GM21526 (cell line): Measurements from ENCODE around the gene UBE2D2.

Source experiments
- ATAC-seq: cut with Tn5 transposase; IDR thresholded peaks from one replicate; pipeline ENCODE4 v1.9.1; 2021; ENCODE audit warnings: moderate library complexity; ENCODE audit not compliant: unreplicated experiment, low FRiP score

The UBE2D2 gene

DNA sequence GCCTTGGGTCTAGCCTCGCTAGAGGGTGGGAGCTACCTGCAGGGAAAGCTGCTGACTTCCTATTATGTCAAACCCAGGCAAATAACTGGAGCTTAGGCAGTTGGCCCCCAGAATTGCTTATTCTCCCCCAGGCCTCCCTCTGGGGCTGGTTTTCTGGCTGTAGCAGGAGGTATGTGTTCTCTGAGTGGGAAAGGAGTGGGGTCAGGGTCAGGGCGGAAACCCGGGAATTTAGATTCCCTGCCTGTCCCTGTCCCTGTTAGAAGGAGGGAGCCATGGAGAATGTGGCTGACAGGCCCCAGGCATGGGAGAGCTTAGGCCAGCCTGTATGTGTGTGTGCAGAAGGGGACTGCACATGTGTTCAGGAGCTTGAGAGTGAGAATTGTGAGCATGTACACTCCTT is 73.4 kb downstream of the UBE2D2 start:
- no peak for ATAC-seq

- ATAC-seq = no peak
Observed at GRCh38 chr5:139635191-139635590, 74.1 kb downstream of the UBE2D2 start.

- no peak for ATAC-seq
Observed at GRCh38 chr5:139635606-139636206, 74.6 kb downstream of the UBE2D2 start.

DNA sequence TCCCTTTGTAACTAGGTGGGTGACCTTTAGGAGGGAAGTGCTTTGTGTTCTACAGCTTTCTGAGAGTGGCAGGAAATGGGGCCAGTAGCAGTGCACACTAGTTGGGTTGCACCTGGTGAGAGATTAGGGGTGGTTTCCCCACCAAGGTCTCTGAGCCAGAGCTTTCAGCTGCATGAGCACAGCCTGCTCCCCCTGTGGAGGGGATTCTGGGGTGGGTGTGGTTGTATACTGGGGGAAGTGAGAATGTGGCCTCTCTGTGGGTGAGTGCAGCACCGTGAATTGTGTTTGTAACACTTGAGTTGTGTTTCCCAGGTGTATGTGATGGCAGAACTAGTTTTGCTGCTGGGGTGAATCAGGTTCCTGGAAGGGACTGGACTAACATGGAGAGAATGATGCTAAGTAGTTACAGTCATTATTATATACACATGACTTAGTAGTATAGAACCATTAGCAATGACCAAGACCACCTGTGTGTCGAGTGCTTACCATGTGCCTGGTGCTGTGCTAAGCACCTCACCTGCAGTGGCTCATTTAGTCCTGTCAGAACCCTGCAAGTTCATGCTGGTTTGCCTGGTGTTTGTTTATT is 75.2 kb downstream of the UBE2D2 start:
- peak; percentile 72 for ATAC-seq

GRCh38 chr5:139636975-139637408 is 75.9 kb downstream of the UBE2D2 start:
- no peak for ATAC-seq

- ATAC-seq = no peak
Observed at GRCh38 chr5:139637438-139638089, 76.4 kb downstream of the UBE2D2 start.

DNA sequence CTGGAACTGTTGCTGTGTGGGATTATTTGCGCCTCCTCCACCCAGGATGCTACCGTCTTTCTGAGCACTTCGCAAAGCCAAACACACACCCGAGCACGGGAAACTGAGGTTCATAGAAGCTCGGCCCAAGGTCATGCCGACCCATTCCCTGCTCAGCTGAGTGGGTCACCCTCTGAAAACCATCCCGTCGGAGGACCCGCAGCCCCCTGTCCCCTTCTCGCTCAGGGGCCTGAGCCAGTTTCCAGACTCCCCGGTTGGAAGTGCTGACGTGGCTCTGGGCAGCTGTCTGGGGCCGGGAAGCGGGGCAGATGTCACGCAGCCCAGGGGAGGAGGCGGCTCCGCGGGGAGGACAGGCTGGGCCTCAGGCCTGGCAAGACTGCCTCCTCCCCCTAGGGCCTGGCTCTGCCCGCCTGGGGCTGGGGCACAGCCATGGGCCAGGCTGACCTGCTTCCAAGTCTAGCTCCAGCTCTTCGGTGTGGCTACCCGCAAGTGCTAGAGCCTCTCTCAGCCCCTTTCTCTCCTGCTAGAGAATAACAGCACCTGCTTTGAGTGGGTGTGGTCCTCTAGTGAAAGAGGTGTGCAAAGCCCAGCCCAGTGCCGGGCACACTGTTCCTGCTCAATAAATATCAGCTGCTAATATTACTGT is 77.1 kb downstream of the UBE2D2 start:
- no peak for ATAC-seq

DNA sequence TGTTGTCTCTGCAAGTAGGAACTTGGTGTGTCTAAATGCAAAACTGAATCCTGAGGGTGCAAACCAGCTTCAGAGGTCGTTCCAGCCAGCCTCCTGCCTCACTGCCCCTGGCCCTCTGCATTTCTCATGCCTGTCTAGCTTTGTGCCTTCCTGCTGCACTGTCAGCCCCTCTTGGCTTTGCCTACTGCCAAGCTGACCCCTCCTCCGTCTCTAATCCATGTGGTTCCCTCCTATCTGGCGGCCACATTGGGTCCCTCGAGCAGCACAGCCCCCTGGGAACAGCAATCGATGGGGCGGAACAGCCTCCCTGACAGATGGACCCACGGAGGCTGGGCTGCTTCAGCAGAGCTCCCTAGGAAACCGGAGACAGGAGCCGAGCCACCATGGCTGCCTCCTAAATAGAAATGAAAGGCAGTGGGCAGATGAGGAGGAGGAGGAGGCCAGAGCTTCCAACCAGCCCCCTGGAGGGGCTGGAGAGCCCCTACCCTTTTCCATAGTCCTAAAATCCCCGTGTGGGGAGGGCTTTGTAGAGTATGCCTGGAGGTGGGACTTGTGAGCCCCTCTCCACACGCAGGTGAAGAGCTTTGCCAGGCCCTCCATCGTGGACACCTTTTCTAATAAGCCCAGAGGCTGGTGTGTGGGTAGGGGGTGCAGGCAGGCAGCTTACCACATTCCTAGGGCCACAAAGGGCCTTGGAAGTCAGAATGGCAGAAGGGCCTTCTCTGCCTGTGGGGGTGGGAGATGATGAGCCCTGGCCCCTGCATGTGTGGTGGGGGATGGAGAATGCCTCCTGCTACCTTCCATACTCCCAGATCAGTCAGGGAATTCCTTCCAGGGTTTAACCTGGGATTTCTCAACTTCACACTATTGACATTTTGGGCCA is 77.8 kb downstream of the UBE2D2 start:
- ATAC-seq = no peak

GRCh38 chr5:139639619-139640380 is 78.7 kb downstream of the UBE2D2 start:
- no peak for ATAC-seq

DNA sequence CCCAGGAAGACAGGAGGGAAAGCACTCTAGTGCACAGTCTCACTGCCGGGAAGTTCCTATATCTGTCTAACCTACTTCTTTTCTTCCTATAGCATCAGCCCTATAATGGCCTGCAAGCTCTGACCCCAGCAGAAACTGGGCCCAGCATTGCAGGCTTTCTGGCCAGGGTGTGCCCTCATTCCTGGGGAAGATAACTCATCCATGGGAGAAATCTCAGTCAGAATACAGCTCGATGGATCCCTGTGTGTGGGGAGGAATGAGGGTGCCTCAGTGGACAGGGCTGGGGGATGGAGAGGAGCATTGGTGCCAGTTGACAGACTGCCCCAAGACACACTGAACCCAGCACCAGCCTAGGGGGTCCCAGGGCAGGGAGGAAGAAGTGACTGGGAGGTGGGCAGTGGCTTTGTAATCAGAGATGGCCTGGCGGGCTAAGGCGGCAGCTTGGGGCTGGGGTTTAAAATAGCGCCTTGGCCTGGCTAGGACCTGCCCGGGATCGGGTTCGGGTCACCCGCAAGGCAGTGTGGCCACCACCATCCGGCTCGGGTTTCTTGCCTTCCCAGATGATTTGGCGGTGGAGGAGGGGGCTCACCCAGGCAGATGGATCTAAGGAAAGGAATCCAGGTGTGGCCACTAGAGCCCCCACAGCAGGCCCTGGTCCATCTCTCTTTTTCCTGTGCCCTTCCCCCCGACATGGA is 79.4 kb downstream of the UBE2D2 start:
- ATAC-seq = no peak

DNA sequence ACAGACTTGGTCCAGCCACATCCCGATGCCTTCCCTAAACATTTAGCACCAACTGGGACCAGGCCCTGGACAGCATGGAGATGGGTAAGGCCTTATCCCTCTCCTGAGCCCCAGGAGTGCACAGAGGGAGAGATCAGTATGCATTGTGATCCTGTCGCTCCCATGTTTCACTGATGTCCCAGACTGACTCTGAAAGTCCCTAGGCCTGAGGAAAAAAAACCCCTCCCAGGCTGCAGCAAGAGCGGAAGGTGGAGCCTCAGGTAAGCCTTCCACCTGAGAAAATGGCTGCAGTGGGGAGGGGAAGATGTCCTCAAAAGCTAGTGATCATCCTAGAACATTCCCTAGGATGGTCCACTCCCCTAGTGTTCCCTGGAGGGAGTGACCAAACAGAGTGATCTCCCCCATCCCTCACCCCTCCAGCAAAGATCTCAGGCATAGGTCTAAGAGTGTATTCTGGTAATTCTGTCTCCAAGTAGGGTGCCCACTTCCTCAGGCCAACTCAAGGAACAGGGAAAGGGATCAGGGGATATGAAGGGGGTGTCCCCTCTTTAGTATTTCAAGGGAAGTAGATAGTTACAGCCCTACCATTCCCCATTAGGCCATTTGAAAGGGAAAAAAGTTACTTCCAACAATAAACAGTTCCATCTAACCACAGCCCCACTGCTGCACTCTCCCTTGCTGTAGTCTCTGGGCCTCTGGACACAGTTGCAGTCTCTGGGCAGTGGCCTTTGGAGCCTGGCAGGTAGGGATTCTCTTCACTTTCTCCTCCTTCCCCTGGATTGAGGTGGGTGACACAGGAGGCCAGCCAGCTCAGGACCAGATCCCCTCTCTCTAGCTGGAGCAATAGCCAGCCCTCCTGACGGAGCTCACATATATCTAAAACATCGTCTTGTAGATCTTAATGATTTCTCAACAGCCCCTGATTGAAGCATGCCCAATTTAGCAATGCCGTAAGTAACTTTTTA is 80.3 kb downstream of the UBE2D2 start:
- ATAC-seq = no peak

DNA sequence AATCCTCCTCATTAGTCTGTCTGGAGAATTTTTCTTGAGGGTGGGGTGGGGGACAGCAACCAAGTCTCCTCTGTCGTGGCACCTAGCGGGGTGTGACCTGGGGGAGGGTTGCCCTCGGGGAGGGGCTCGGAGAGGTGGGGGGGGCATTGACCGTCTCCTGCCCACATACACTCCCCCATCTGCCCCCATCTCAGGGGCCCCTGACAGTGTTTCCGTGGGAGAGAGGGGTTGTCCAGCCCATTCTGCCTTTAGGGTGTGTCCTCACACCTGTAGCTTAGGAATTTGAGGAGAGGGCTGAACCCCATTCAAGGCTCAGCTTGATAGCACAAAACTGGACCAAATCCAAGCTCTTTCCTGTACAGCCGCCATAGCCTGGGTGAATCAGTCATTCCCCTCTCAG is 81.1 kb downstream of the UBE2D2 start:
- ATAC-seq = no peak

- no peak for ATAC-seq
Observed at GRCh38 chr5:139642891-139643871, 82.0 kb downstream of the UBE2D2 start.

DNA sequence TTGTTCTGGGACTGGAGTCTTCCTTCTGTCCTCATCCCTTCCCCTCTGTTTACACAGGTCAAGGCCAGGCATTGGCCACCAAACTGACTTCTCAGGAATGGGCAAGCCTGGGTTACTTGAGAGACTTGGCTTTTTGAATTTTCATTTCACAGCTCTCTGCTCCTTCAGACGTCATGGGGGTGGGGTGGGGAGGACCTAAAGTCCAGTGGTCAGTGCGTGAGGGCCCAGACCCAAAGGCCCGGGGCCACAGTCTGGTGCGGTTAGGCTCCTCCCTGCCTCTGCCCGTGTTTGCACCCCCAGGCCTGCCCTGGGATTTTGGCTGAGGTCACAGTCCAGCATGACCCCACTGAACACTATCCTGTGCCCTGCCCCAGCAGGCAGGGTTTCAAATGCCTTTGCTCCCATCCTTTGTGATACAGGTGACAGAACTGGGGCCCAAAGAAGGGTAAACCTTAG is 82.9 kb downstream of the UBE2D2 start:
- ATAC-seq = no peak

DNA sequence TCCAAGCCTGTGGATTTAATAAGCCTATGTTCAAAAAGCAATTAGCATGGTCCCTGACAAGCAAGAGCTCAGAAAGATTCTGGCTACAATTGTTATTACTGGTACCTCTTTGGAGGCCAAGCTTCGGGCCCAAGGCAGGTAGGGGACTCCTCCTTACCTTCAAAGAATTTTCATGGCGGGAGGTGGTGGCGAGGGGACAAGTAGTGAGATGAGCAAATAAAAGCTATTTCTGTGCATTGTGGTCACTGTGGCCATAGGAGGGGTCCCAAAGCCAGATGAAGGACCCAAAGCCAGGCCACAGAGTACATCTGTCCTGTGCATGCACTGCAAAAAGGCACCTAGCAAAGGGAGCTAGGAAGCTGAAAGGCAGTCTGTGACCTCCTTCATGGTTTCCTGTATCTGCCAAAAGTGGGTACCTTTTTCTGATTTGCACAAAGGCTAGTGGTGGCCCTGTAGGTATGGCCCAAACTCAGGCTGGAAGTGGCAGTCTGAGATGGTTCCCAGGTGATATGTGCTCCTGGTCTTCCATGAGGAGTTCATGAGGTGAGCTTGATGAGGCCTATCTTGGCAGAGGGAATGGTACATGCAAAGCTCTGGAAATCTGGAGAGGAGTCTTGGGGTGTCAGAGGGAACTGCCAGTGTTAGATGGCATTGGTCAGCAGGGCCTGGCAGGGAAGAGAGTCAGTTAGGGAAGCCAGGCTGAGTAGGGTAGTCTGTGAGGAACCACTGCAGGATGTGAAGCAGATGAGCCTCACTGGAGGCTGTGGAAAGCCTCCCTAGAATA is 83.7 kb downstream of the UBE2D2 start:
- ATAC-seq = no peak

DNA sequence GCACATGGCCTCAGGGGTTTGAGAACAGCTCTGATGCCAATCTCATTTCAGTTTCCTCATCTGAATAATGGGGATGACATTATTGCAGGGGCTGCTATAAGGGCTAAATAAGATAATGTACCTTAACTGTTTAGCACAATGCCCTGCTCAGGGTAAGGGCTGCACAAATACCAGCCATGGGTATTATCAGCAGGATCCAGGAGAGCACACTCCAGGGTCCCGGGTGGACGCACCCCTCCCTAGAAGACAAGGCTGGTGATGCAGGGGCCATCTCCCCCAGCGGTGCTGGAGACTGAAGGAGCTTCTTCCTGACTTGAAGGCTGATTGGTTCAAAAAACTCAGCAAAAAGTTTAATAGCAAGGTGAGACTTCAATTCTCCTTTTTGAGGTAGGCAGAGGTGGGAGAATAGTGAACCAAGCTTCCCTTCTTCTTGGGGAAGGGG is 84.3 kb downstream of the UBE2D2 start:
- no peak for ATAC-seq
